Stimulated activated CD4-positive, alpha-beta T cell treated with anti-CD3 and anti-CD28 coated beads, Interleukin-2, amount 100 ng/mL, for 48 hours (primary cell): ENCODE results near the gene CHP1.
"Not testable (repeated sequence)": the region's sequence is repeated elsewhere in the genome, so short reads cannot be mapped to it uniquely, and the experiment has no call there.

Source experiments
- DNase-seq, 2 donors: peaks; one replicate each; pipeline ENCODE4 v3.0.0-alpha.2; 2020

CHP1 gene

GRCh38 chr15:41258750-41259471 is 27.8 kb downstream of the CHP1 start:
- no peak for DNase-seq

GRCh38 chr15:41259546-41260189 is 28.6 kb downstream of the CHP1 start:
- DNase-seq: no peak

- not testable (repeated sequence) for DNase-seq
Measured at GRCh38 chr15:41260924-41261323, 29.9 kb downstream of the CHP1 start.

- DNase-seq: no peak
Measured at GRCh38 chr15:41262571-41262970, 31.5 kb downstream of the CHP1 start.

GRCh38 chr15:41263891-41264351 is 32.9 kb downstream of the CHP1 start:
- no peak for DNase-seq

- DNase-seq: no peak
Measured at GRCh38 chr15:41269887-41270286, 38.8 kb downstream of the CHP1 start.

- DNase-seq: no peak
Measured at GRCh38 chr15:41276831-41277230, 45.8 kb downstream of the CHP1 start.

- DNase-seq: no peak
Measured at GRCh38 chr15:41278319-41278718, 47.3 kb downstream of the CHP1 start.

GRCh38 chr15:41279535-41280283 is 48.6 kb downstream of the CHP1 start:
- DNase-seq: no peak

GRCh38 chr15:41281236-41281635 is 50.2 kb downstream of the CHP1 start:
- no peak for DNase-seq

GRCh38 chr15:41282436-41282835 is 51.4 kb downstream of the CHP1 start:
- DNase-seq: not testable (repeated sequence)

- DNase-seq: not testable (repeated sequence)
Measured at GRCh38 chr15:41282980-41283652, 52.0 kb downstream of the CHP1 start.

GRCh38 chr15:41283653-41284426 is 52.8 kb downstream of the CHP1 start:
- peak; percentile 96 for DNase-seq

- no peak for DNase-seq
Measured at GRCh38 chr15:41284427-41285177, 53.5 kb downstream of the CHP1 start.

GRCh38 chr15:41285285-41285684 is 54.2 kb downstream of the CHP1 start:
- DNase-seq: no peak

- no peak for DNase-seq
Measured at GRCh38 chr15:41286665-41287333, 55.7 kb downstream of the CHP1 start.

GRCh38 chr15:41288464-41288863 is 57.4 kb downstream of the CHP1 start:
- DNase-seq: no peak

GRCh38 chr15:41289953-41290352 is 58.9 kb downstream of the CHP1 start:
- DNase-seq: no peak

GRCh38 chr15:41291065-41291631 is 60.1 kb downstream of the CHP1 start:
- no peak for DNase-seq

GRCh38 chr15:41292521-41292920 is 61.5 kb downstream of the CHP1 start:
- DNase-seq: no peak

GRCh38 chr15:41301139-41301538 is 70.1 kb downstream of the CHP1 start:
- not testable (repeated sequence) for DNase-seq
